Gastroesophageal sphincter (tissue), 4 donors: ENCODE measurements around the gene SMS. TPM values are rescaled to one million over a fixed set of nuclear protein-coding genes. Genes with fewer than 3 reads are reported as not detected.
A peak's percentile ranks its signal among the peaks of the same experiment; 100 is the strongest.

Experiments used
- ATAC-seq: fragments of 150-250 bp; one replicate; pipeline ENCODE4 v1.9.1; 2016; ENCODE audit warnings: mild to moderate bottlenecking, moderate library complexity
- H3K27ac ChIP-seq, 4 donors: fragments of 200-600 bp; sonication (generic) in 3 of 4; 1 replicate in 3 of 4; 2 replicates in 1 of 4; pipeline ENCODE4 v1.5.1; 2016 to 2019
- H3K27me3 ChIP-seq: fragments of 200-600 bp; sonication (generic); one replicate; pipeline ENCODE4 v1.5.1; 2019
- H3K36me3 ChIP-seq, 2 donors: fragments of 200-600 bp; sonication (generic); one replicate each; pipeline ENCODE4 v1.5.1; 2019; ENCODE audit warnings: control low read depth in 1 of 2
- H3K4me1 ChIP-seq, 3 donors: fragments of 200-600 bp; sonication (generic); 1 replicate in 2 of 3; 2 replicates in 1 of 3; pipeline ENCODE4 v1.5.1; 2016 to 2019; ENCODE audit warnings: control low read depth in 2 of 3
- H3K4me3 ChIP-seq, 2 donors: fragments of 200-600 bp; sonication (generic); one replicate each; pipeline ENCODE4 v1.5.1; 2019; ENCODE audit warnings: mild to moderate bottlenecking in 1 of 2, moderate library complexity in 1 of 2
- H3K9me3 ChIP-seq, 3 donors: fragments of 200-600 bp; sonication (generic); one replicate each; pipeline ENCODE4 v1.5.1; 2017 to 2019; ENCODE audit warnings: control low read depth in 2 of 3
- EP300 ChIP-seq: sonication (generic); formaldehyde crosslinking; IDR thresholded peaks from one replicate; pipeline ENCODE4 v1.6.1; 2017; ENCODE audit warnings: antibody characterized with exemption, mild to moderate bottlenecking
- POLR2A ChIP-seq, 2 donors: fragments of 450-650 bp; IDR thresholded peaks; one replicate each; pipeline ENCODE4 v1.6.1; 2017; ENCODE audit warnings: antibody characterized with exemption in 2 of 2, mild to moderate bottlenecking in 2 of 2, moderate library complexity in 1 of 2
- POLR2AphosphoS5 ChIP-seq: sonication (generic); formaldehyde crosslinking; IDR thresholded peaks from one replicate; pipeline ENCODE4 v1.6.1; 2017; ENCODE audit warnings: antibody characterized with exemption
- WGBS, 2 donors: methylation state at CpG; one replicate each; pipeline ENCODE4 v1.1.5; 2018; ENCODE audit warnings: low coverage in 1 of 2; 5-methylcytosine and 5-hydroxymethylcytosine counted together
- total RNA-seq, 4 donors: library from RNA; depleted of rRNA; stranded (reverse); fragments of >200 nt; gene quantifications; one replicate each; pipeline ENCODE4 v1.1.0, GENCODE V29; 2016
- TF ChIP-seq, protein P1 (sequence below), 4 experiments: fragments of 200-600 bp in 2 of 4; fragments of 450-650 bp in 2 of 4; sonication (generic) in 1 of 4; IDR thresholded peaks; one replicate each; pipeline ENCODE4 v1.5.1; 2017 to 2019; ENCODE audit warnings: antibody characterized with exemption in 4 of 4, mild to moderate bottlenecking in 2 of 4, moderate library complexity in 2 of 4

The SMS gene
- total RNA-seq, 4 donors from 2014 or later: 77.7 to 85.5 (median 83.6) TPM

DNA sequence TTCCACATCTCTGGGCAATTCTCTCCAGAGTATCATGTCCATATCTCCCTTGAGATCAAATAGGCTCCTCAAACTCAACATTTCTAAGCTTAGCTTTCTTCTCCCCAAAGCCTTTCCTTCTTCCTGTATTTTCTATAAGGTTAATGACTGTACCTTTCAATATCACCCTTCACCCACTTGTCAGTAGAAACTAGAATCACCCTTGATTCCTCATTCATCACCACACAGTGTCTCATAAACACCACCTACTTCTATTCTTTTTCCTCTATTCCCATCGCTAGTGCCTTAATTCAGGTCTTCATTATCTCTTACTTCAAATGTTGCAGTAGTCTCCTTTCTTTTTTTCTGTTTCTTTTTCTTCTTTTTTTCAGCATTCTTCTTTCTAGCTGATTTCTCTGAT, 28.3 kb upstream of the SMS start:
- ATAC-seq: no peak
- 73 to 100% methylated on average over 1 of the region's 1 CpG for WGBS, 2 donors
- no peak for TF ChIP-seq POLR2AphosphoS5
- TF ChIP-seq EP300: no peak
- TF ChIP-seq POLR2A (IDR thresholded peaks at IDR 0.05): no peak
- TF ChIP-seq, protein P1, sequence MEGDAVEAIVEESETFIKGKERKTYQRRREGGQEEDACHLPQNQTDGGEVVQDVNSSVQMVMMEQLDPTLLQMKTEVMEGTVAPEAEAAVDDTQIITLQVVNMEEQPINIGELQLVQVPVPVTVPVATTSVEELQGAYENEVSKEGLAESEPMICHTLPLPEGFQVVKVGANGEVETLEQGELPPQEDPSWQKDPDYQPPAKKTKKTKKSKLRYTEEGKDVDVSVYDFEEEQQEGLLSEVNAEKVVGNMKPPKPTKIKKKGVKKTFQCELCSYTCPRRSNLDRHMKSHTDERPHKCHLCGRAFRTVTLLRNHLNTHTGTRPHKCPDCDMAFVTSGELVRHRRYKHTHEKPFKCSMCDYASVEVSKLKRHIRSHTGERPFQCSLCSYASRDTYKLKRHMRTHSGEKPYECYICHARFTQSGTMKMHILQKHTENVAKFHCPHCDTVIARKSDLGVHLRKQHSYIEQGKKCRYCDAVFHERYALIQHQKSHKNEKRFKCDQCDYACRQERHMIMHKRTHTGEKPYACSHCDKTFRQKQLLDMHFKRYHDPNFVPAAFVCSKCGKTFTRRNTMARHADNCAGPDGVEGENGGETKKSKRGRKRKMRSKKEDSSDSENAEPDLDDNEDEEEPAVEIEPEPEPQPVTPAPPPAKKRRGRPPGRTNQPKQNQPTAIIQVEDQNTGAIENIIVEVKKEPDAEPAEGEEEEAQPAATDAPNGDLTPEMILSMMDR (IDR thresholded peaks at IDR 0.05): no peak

DNA sequence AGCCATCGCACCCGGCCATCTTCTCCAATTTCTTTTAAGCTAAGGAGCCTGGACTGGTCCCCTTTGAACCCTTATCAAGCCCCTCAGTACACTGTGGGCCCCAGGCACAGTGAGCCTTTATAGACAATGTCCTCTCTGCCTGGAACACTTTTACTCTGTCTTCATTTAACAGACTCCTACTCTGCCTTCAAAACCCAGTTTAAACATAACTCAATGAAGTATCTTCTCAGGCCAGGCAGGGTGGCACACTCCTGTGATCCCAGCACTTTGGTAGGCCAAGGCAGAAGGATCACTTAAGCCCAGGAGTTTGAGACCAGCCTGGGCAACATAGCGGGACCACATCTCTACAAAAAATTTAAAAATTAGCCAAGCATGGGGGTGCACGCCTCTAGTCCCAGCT, 27.5 kb upstream of the SMS start:
- WGBS, 2 donors: 60 to 100% methylated on average over 1 to 2 of the region's 4 CpGs
- no peak for TF ChIP-seq EP300
- no peak for TF ChIP-seq POLR2AphosphoS5
- TF ChIP-seq, protein P1 (IDR thresholded peaks at IDR 0.05): no peak
- no peak for TF ChIP-seq POLR2A (IDR thresholded peaks at IDR 0.05)
- Histone ChIP-seq H3K4me3 (no peak overlapping the region), H3K9me3 (no peaks in the 10 kb centered on the region), H3K36me3 (no peaks in the 10 kb centered on the region), H3K4me1 (no peaks in the 10 kb centered on the region), H3K27me3 (no peaks in the 10 kb centered on the region), H3K27ac (no peak overlapping the region)
- no peak for ATAC-seq

More for the DNA sequence above, 28.3 kb upstream of the SMS start:
- no peaks in the 10 kb centered on the region for H3K9me3 ChIP-seq
- peaks cover 0 to 3% (median 0%) of the 10 kb centered on the region in 3 donors for H3K4me1 ChIP-seq
- no peak overlapping the region for H3K27ac ChIP-seq
- no peaks in the 10 kb centered on the region for H3K27me3 ChIP-seq
- H3K4me3 ChIP-seq: no peak overlapping the region
- H3K36me3 ChIP-seq: no peaks in the 10 kb centered on the region

DNA sequence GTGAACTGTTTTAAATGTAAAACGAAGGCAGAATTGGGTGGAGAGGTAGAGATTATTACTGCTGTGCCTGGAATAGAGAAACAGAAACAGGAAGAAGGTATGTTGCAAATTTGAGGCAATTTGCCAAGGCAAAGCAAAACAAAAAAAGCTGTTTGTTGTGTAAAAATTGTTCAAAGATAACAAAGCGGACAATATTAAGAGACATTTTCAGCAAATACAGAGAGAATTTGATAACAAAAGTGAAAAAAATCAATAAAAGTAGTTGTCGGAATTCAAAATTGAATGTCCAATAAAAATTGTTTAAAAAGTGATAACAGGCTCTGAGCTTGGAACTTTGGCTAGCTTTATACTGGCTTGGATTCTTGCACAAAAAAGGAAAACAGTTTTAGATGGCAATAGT, 14.4 kb upstream of the SMS start:
- TF ChIP-seq POLR2AphosphoS5: no peak
- no peak for TF ChIP-seq EP300
- TF ChIP-seq POLR2A (IDR thresholded peaks at IDR 0.05): no peak
- TF ChIP-seq, protein P1 (IDR thresholded peaks at IDR 0.05): no peak
- no peak for ATAC-seq
- no peaks in the 10 kb centered on the region for H3K27me3 ChIP-seq
- peak overlapping the region in 1 of 4 donors; percentile 24 for H3K27ac ChIP-seq
- H3K9me3 ChIP-seq: no peaks in the 10 kb centered on the region
- WGBS, 2 donors: 57% methylated on average over 2 to 3 of the region's 3 CpGs
- no peak overlapping the region for H3K4me3 ChIP-seq
- peaks cover 0 to 6% (median 0%) of the 10 kb centered on the region in 3 donors for H3K4me1 ChIP-seq
- no peaks in the 10 kb centered on the region for H3K36me3 ChIP-seq

DNA sequence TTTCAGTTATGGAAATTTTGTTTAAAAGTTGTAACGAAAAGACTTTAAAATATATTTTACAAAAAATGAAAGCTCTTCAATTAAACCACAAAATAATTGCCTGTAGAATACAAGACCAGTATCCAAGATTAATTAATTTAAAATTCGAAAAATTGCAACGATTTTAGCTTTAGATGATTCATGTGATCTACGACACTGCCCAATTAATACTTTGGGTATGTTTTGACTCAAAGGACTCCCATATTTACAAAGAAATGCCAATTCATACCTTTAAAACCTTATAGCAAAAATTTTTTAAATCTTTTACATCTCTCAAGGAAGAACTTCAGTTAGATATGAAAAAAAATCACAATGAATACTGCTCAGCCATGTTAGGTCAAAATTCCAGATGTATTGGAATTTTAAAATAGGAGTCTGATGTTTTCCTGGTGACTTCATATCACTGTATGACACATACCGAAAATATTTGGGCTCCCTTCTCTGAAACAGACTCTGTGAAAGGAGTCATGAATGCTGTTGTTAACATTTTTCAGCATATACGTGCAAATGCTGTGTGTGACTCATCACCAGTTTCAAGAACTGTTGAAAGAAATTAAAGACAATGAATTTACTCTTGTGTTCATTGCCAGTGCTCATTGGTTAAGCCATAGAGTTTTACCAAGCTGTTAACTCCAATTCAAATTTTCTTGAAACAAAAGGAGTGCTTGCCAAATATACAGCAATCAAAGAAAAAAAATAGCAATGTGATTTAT, 13.8 kb upstream of the SMS start:
- Histone ChIP-seq H3K4me1 (peaks cover 0 to 6% (median 0%) of the 10 kb centered on the region in 3 donors), H3K4me3 (no peak overlapping the region), H3K9me3 (no peaks in the 10 kb centered on the region), H3K27ac (peak overlapping the region in 1 of 4 donors; percentile 24), H3K36me3 (no peaks in the 10 kb centered on the region), H3K27me3 (no peaks in the 10 kb centered on the region)
- ATAC-seq: peak; percentile 74
- WGBS, 2 donors: 28 to 42% methylated on average over 6 of the region's 6 CpGs
- TF ChIP-seq EP300 (no peak), POLR2A (IDR thresholded peaks at IDR 0.05) (no peak), POLR2AphosphoS5 (no peak)
- TF ChIP-seq, protein P1 (IDR thresholded peaks at IDR 0.05): no peak

DNA sequence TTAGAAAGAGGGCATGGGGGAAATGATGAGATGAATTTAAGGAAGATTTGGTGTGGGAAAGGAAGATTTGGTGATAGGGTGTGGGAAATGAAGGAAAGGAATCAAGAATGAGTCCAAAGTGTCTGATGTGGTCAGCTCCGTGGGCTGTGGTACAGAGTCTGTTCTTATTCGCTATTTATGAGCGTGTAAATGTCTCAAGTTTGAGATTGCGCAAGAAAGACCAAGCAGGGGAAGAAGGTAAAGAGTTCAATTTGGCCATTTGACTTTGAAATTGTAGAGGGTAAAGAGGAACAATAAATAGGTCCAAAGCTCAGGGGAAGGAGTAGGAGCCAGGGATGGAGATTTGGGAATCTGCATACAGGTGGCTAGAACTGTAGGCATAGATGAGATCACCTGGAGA, 11.3 kb upstream of the SMS start:
- WGBS, 2 donors: 84 to 95% methylated on average over 3 to 4 of the region's 4 CpGs
- H3K4me1 ChIP-seq: peaks cover 0 to 6% (median 0%) of the 10 kb centered on the region in 3 donors
- no peaks in the 10 kb centered on the region for H3K36me3 ChIP-seq
- ATAC-seq: no peak
- no peaks in the 10 kb centered on the region for H3K27me3 ChIP-seq
- TF ChIP-seq EP300: no peak
- TF ChIP-seq, protein P1 (IDR thresholded peaks at IDR 0.05): no peak
- no peak for TF ChIP-seq POLR2AphosphoS5
- TF ChIP-seq POLR2A (IDR thresholded peaks at IDR 0.05): no peak
- no peaks in the 10 kb centered on the region for H3K9me3 ChIP-seq
- no peak overlapping the region for H3K4me3 ChIP-seq
- no peak overlapping the region for H3K27ac ChIP-seq
